IgD-negative memory B cell (primary cell): ENCODE measurements around the gene SLC39A8. TPM values are rescaled to one million over a fixed set of nuclear protein-coding genes. Genes with fewer than 3 reads are reported as not detected.

Experiments
- H3K27ac Mint-ChIP-seq, 3 donors: one replicate each; pipeline ENCODE4 v1.8.0; 2020 to 2022; ENCODE audit warnings: mild to moderate bottlenecking in 3 of 3, mixed read lengths in 3 of 3, moderate library complexity in 1 of 3
- H3K27me3 Mint-ChIP-seq: one replicate; pipeline ENCODE4 v1.8.0; 2021; ENCODE audit warnings: mixed read lengths
- H3K36me3 Mint-ChIP-seq: one replicate; pipeline ENCODE4 v1.8.0; 2020; ENCODE audit warnings: mild to moderate bottlenecking, mixed read lengths
- H3K4me1 Mint-ChIP-seq, 3 donors: one replicate each; pipeline ENCODE4 v1.8.0; 2020 to 2022; ENCODE audit warnings: mixed read lengths in 3 of 3, mild to moderate bottlenecking in 1 of 3
- H3K4me3 Mint-ChIP-seq, 4 donors: one replicate each; pipeline ENCODE4 v1.8.0; 2020 to 2022; ENCODE audit warnings: mild to moderate bottlenecking in 4 of 4, mixed read lengths in 4 of 4, moderate library complexity in 3 of 4
- H3K9me3 Mint-ChIP-seq, 3 donors: one replicate each; pipeline ENCODE4 v1.8.0; 2020 to 2021; ENCODE audit warnings: mixed read lengths in 3 of 3, mild to moderate bottlenecking in 1 of 3
- polyA plus RNA-seq: library from polyadenylated mRNA; unstranded; fragments of 300-500 nt; fragmentation: Illumina TruSeq; gene quantifications from one replicate; pipeline ENCODE4 v1.2.3, GENCODE V29; 2021

Gene SLC39A8
- polyA plus RNA-seq, 1 donor from 2014 or later: 4.3 TPM

DNA sequence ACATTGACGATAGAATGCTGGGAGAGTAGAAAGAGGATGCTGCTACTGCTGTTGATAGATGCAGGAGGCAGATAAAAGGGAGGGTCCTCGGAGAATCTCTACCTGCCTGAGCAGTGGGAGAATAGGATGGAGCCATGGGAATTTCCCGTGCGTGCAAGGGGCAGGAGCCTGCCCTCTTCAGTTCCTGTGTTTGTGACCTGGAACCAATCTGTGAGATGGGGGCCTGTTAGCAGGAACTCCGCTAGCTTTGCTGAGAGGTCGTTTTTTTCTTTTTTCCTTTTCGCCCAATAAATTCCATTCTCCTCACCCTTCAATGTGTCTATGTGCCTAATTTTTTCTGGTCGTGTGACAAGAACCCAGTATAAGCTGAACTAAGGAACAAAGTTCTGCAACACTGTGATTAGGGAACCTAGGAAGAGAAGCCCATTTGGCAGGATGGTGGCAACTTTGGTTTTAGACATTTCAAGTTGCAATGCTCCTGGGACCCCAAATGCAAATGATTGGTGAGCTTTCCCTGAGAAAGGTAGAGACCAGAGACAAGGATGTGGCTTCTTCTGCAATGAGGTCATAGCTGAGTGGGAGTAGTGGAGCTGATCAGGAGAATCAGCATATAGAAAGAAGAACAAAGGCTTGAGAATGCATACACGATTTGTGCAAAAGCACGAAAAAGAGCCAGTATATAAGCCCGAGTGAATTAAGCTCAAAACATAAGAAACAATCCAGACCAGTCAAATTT lies 23.9 kb downstream of the SLC39A8 start:
- Mint-ChIP-seq H3K27me3 (peaks cover 3% of the 10 kb centered on the region), H3K9me3 (peaks cover 0 to 6% (median 2%) of the 10 kb centered on the region in 3 donors), H3K27ac (peak overlapping the region in 1 of 3 donors; percentile 58), H3K4me3 (peak overlapping the region in 2 of 4 donors; percentile 19 to 81), H3K36me3 (no peaks in the 10 kb centered on the region), H3K4me1 (peaks cover 8 to 15% (median 13%) of the 10 kb centered on the region in 3 donors)

DNA sequence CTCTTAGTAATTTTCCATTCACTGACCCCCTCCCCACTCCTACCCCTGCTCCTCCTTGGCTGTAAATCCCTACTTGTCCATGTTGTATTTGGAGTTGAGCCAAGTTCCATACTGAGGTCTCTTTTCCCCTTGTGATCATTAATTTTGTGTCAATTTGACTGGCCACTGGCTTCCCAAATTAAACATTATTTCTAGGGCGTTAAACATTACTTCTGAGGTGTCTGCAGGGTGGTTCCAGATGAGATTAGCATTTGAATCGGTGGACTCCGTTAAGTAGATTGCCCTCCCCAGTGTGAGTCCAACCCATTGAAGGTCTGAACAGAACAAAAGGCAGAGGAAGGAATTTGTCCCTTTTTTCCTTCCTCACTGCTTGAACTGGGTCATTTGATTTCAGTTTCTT lies 25.7 kb downstream of the SLC39A8 start:
- Mint-ChIP-seq H3K27me3 (peaks cover 3% of the 10 kb centered on the region), H3K9me3 (peaks cover 0 to 6% (median 2%) of the 10 kb centered on the region in 3 donors), H3K27ac (no peak overlapping the region), H3K36me3 (peaks cover under 1% of the 10 kb centered on the region), H3K4me1 (peaks cover 8 to 14% (median 13%) of the 10 kb centered on the region in 3 donors), H3K4me3 (no peak overlapping the region)

DNA sequence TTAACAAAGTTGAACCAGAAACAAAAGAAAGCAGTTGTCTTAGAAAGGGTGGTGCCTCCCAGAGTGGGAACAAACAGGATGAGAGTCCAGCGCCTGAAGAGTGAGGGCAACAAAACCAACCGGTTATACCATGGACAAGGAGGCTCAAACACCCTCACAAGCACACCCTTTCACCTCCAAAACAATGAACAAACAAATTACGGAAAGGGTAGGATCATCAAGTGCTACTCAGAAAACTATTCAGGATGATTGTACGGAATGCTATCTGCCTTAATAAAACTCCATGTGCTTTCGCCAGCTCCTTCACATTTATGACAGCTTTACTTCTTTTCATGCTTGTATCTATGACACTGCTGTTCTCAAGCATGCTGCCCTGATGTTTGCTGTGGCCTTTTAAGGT lies 26.8 kb downstream of the SLC39A8 start:
- H3K4me3 Mint-ChIP-seq: no peak overlapping the region
- no peak overlapping the region for H3K27ac Mint-ChIP-seq
- peaks cover 3% of the 10 kb centered on the region for H3K27me3 Mint-ChIP-seq
- H3K9me3 Mint-ChIP-seq: peaks cover 0 to 6% (median 2%) of the 10 kb centered on the region in 3 donors
- H3K4me1 Mint-ChIP-seq: peaks cover 8 to 14% (median 13%) of the 10 kb centered on the region in 3 donors
- peaks cover 4% of the 10 kb centered on the region for H3K36me3 Mint-ChIP-seq

- H3K27ac Mint-ChIP-seq: no peak overlapping the region
- H3K36me3 Mint-ChIP-seq: peaks cover 4% of the 10 kb centered on the region
- H3K4me1 Mint-ChIP-seq: peaks cover 8 to 14% (median 13%) of the 10 kb centered on the region in 3 donors
- H3K27me3 Mint-ChIP-seq: peaks cover under 1% of the 10 kb centered on the region
- no peak overlapping the region for H3K4me3 Mint-ChIP-seq
- H3K9me3 Mint-ChIP-seq: peaks cover 0 to 6% (median 2%) of the 10 kb centered on the region in 3 donors
Measured at GRCh38 chr4:102318105-102318504, 27.2 kb downstream of the SLC39A8 start.

GRCh38 chr4:102317459-102317858 lies 27.8 kb downstream of the SLC39A8 start:
- H3K27ac Mint-ChIP-seq: no peak overlapping the region
- peaks cover 8 to 14% (median 13%) of the 10 kb centered on the region in 3 donors for H3K4me1 Mint-ChIP-seq
- H3K4me3 Mint-ChIP-seq: no peak overlapping the region
- H3K9me3 Mint-ChIP-seq: peaks cover 0 to 6% (median 2%) of the 10 kb centered on the region in 3 donors
- H3K27me3 Mint-ChIP-seq: no peaks in the 10 kb centered on the region
- H3K36me3 Mint-ChIP-seq: peaks cover 4% of the 10 kb centered on the region

GRCh38 chr4:102316585-102316984 lies 28.7 kb downstream of the SLC39A8 start:
- no peak overlapping the region for H3K4me3 Mint-ChIP-seq
- no peaks in the 10 kb centered on the region for H3K27me3 Mint-ChIP-seq
- H3K9me3 Mint-ChIP-seq: peaks cover 0 to 6% (median 2%) of the 10 kb centered on the region in 3 donors
- peaks cover 4% of the 10 kb centered on the region for H3K36me3 Mint-ChIP-seq
- peaks cover 4 to 9% (median 8%) of the 10 kb centered on the region in 3 donors for H3K4me1 Mint-ChIP-seq
- H3K27ac Mint-ChIP-seq: no peak overlapping the region

DNA sequence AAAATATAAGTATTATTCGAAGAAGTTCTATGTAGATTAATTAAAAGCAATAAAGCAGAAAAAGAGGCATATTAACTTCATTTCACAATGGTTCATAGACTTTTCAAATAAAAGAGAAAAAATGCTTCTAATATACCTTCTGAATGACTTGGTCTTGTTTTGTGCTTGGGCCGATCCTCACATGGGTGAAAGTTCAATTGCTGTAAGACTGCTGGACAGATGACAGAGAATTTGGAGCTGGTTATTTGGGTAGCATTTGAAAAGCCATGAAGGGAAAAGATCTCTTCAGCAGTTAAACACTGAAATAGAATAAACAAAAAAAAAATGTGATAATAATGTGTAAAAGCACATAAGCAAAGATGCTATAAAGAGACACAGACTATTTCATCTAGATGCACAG lies 29.8 kb downstream of the SLC39A8 start:
- no peak overlapping the region for H3K27ac Mint-ChIP-seq
- no peak overlapping the region for H3K4me3 Mint-ChIP-seq
- H3K9me3 Mint-ChIP-seq: peaks cover 0 to 6% (median 2%) of the 10 kb centered on the region in 3 donors
- no peaks in the 10 kb centered on the region for H3K4me1 Mint-ChIP-seq
- no peaks in the 10 kb centered on the region for H3K27me3 Mint-ChIP-seq
- H3K36me3 Mint-ChIP-seq: peaks cover 4% of the 10 kb centered on the region

GRCh38 chr4:102312417-102312816 lies 32.9 kb downstream of the SLC39A8 start:
- Mint-ChIP-seq H3K36me3 (peaks cover 4% of the 10 kb centered on the region), H3K4me3 (no peak overlapping the region), H3K9me3 (peaks cover 0 to 6% (median 0%) of the 10 kb centered on the region in 3 donors), H3K4me1 (peaks cover 0 to 2% (median 0%) of the 10 kb centered on the region in 3 donors), H3K27me3 (no peaks in the 10 kb centered on the region), H3K27ac (no peak overlapping the region)

GRCh38 chr4:102311912-102312311 lies 33.4 kb downstream of the SLC39A8 start:
- H3K9me3 Mint-ChIP-seq: peaks cover 0 to 4% (median 0%) of the 10 kb centered on the region in 3 donors
- H3K27ac Mint-ChIP-seq: no peak overlapping the region

DNA sequence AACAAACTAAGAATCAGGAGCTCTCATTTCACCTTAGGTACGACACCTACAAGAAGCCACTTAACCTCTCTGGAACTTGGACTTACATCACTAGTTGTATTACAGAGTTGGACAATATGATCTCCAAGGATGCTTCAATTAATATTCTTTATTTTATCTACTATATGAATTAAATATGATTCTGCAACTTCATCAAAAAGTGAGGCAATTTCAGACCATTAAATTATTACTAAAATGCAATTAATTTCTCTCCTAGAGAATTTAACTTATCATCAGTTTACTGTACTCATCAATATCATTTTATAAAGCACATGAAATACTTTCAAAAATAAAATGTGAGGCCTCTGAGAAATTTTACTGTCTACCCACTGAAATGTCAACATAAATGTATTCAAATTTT lies 33.9 kb downstream of the SLC39A8 start:
- H3K27me3 Mint-ChIP-seq: no peaks in the 10 kb centered on the region
- no peak overlapping the region for H3K27ac Mint-ChIP-seq
- H3K9me3 Mint-ChIP-seq: no peaks in the 10 kb centered on the region
- H3K36me3 Mint-ChIP-seq: peaks cover 4% of the 10 kb centered on the region
- peaks cover 0 to 2% (median 0%) of the 10 kb centered on the region in 3 donors for H3K4me1 Mint-ChIP-seq
- no peak overlapping the region for H3K4me3 Mint-ChIP-seq

More at GRCh38 chr4:102311912-102312311, 33.4 kb downstream of the SLC39A8 start:
- Mint-ChIP-seq H3K27me3 (no peaks in the 10 kb centered on the region), H3K36me3 (peaks cover 4% of the 10 kb centered on the region), H3K4me3 (no peak overlapping the region), H3K4me1 (peaks cover 0 to 2% (median 0%) of the 10 kb centered on the region in 3 donors)

GRCh38 chr4:102308032-102308799 lies 37.1 kb downstream of the SLC39A8 start:
- Mint-ChIP-seq H3K4me1 (peaks cover 0 to 2% (median 0%) of the 10 kb centered on the region in 3 donors), H3K36me3 (peaks cover 2% of the 10 kb centered on the region), H3K9me3 (no peaks in the 10 kb centered on the region), H3K4me3 (no peak overlapping the region), H3K27me3 (no peaks in the 10 kb centered on the region), H3K27ac (no peak overlapping the region)

- Mint-ChIP-seq H3K9me3 (no peaks in the 10 kb centered on the region), H3K36me3 (peaks cover 2% of the 10 kb centered on the region), H3K27me3 (no peaks in the 10 kb centered on the region), H3K4me3 (no peak overlapping the region), H3K4me1 (peaks cover 0 to 2% (median 0%) of the 10 kb centered on the region in 3 donors), H3K27ac (no peak overlapping the region)
Measured at GRCh38 chr4:102305666-102306065, 39.6 kb downstream of the SLC39A8 start.

- no peak overlapping the region for H3K27ac Mint-ChIP-seq
- H3K4me3 Mint-ChIP-seq: no peak overlapping the region
- peaks cover 0 to 8% (median 0%) of the 10 kb centered on the region in 3 donors for H3K4me1 Mint-ChIP-seq
- H3K36me3 Mint-ChIP-seq: peaks cover 2% of the 10 kb centered on the region
- H3K27me3 Mint-ChIP-seq: no peaks in the 10 kb centered on the region
- H3K9me3 Mint-ChIP-seq: no peaks in the 10 kb centered on the region
Measured at GRCh38 chr4:102302762-102303161, 42.5 kb downstream of the SLC39A8 start.

DNA sequence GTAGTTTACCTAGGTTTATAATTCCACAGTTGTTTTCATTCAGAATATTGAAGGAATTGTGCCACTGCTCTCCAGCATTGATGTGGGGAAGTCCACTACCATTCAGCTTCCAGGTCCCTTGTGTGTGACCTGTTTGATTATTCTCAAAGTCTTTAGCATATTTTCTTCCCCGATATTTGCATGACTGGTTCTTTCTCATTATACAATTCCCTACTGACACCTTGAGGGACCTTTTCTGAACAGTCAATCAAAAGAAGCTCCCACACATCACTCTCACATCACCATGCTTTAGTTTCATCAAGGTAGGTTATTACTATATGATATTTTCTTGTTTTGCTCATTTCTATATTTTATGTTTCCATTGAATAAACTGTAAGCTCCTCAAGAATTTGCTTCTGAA lies 44.1 kb downstream of the SLC39A8 start:
- peak overlapping the region in 1 of 4 donors; percentile 24 for H3K4me3 Mint-ChIP-seq
- peaks cover 0 to 4% (median 0%) of the 10 kb centered on the region in 3 donors for H3K9me3 Mint-ChIP-seq
- no peaks in the 10 kb centered on the region for H3K27me3 Mint-ChIP-seq
- H3K4me1 Mint-ChIP-seq: peaks cover 0 to 8% (median 4%) of the 10 kb centered on the region in 3 donors
- no peak overlapping the region for H3K27ac Mint-ChIP-seq
- H3K36me3 Mint-ChIP-seq: peaks cover 2% of the 10 kb centered on the region
